ENCODE results near the gene NAT10. TPM values are rescaled to one million over a fixed set of nuclear protein-coding genes. Genes with fewer than 3 reads are reported as not detected.

Gene NAT10
- polyA plus RNA-seq, 1 experiment: 30.5 TPM

DNA sequence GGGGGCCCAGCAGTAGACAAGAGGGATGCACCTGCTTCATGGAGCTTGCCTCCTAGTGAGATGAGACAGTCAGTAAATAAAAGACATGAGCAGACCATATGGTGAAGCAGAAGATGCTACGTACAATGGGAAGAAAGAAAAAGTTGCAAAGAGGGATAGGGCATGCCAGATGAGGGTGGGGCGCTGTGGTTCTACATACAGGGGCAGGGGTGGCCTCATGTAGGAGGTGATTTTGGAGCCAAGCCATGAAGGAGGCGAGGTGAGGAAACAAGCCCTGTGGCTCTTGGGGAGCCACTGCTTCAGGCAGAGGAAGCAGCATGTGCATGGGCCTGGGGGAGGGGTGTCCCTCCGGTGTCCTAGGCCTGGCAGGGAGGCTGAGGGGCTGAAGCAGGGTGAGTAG lies 15.2 kb downstream of the NAT10 start:
- Histone ChIP-seq H3K27me3 (ENCODE audit: control insufficient read depth, insufficient read depth, low read length) (no peaks in the 10 kb centered on the region), H3K9me3 (ENCODE audit: control insufficient read depth, insufficient read depth, low read length) (no peaks in the 10 kb centered on the region), H3K27ac (ENCODE audit: low read depth, low read length) (no peak overlapping the region), H3K4me3 (ENCODE audit: low read depth, low read length) (no peak overlapping the region)
- no peak for DNase-seq (ENCODE audit: low read depth, low spot score)
- TF ChIP-seq, protein P1, sequence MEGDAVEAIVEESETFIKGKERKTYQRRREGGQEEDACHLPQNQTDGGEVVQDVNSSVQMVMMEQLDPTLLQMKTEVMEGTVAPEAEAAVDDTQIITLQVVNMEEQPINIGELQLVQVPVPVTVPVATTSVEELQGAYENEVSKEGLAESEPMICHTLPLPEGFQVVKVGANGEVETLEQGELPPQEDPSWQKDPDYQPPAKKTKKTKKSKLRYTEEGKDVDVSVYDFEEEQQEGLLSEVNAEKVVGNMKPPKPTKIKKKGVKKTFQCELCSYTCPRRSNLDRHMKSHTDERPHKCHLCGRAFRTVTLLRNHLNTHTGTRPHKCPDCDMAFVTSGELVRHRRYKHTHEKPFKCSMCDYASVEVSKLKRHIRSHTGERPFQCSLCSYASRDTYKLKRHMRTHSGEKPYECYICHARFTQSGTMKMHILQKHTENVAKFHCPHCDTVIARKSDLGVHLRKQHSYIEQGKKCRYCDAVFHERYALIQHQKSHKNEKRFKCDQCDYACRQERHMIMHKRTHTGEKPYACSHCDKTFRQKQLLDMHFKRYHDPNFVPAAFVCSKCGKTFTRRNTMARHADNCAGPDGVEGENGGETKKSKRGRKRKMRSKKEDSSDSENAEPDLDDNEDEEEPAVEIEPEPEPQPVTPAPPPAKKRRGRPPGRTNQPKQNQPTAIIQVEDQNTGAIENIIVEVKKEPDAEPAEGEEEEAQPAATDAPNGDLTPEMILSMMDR (IDR thresholded peaks at IDR 0.05; ENCODE audit: low read depth, low read length): no peak
- CTCF ChIA-PET: no interaction called here
- POLR2A ChIA-PET: no interaction called here

- POLR2A ChIA-PET: no interaction called here
- Histone ChIP-seq H3K27ac (ENCODE audit: low read depth, low read length) (peak overlapping the region; percentile 21), H3K27me3 (ENCODE audit: control insufficient read depth, insufficient read depth, low read length) (no peaks in the 10 kb centered on the region), H3K9me3 (ENCODE audit: control insufficient read depth, insufficient read depth, low read length) (no peaks in the 10 kb centered on the region), H3K4me3 (ENCODE audit: low read depth, low read length) (no peak overlapping the region)
- CTCF ChIA-PET: interaction anchor here (1.1 to 1.3 kb wide), 2 partner anchors 49 to 367 kb away, joined by 3 to 4 read pairs; no protein-coding TSS in a partner anchor
- DNase-seq (ENCODE audit: low read depth, low spot score): no peak
- TF ChIP-seq, protein P1 (IDR thresholded peaks at IDR 0.05; ENCODE audit: low read depth, low read length): no peak
Measured at GRCh38 chr11:34124885-34125668, 19.6 kb downstream of the NAT10 start.

DNA sequence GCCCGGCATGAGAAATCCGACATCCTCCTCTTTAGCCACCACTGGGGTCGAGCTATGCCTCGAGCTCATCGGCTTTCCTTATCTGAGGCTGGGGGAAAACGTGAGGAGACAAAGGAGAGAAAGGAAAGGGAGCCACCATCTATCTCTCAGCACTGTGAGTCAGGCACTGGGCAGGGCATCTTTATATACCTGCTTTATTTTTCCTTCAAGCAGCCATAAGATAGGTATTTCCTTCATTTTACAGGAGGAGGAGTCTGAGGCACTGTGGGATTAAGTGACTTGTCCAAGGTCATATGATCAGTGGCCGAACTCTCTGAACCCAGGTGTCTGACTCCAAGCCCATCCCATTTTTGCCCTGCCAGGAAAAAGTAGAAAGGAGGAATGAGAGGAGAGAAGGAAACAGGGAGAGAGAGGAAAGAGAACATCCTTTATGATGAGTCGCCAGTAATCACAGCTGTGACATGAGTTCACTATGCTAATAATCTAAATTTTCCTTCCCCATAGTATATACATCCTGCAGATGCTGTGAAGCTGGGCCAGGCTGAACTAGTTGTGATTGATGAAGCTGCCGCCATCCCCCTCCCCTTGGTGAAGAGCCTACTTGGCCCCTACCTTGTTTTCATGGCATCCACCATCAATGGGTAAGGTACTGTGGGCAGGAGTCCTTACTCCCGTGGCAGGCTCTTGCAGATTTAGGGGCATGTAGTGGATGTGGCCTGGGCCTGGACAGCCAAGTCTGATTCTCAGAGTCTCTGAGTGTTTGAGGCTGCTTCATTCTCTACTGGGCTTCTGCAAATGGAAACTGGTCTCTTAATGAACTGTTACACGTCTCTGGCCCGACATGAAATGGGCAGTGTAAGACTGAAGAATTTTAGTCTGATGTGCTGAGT lies 21.8 kb downstream of the NAT10 start:
- CTCF ChIA-PET: interaction anchor here (0.6 to 2.0 kb wide), 3 partner anchors 46 to 309 kb away, joined by 3 to 6 read pairs (median 3); no protein-coding TSS in a partner anchor
- H3K27ac ChIP-seq (ENCODE audit: low read depth, low read length): peak overlapping the region; percentile 68

GRCh38 chr11:34128824-34129223 lies 23.4 kb downstream of the NAT10 start:
- Histone ChIP-seq H3K27ac (ENCODE audit: low read depth, low read length) (no peak overlapping the region), H3K27me3 (ENCODE audit: control insufficient read depth, insufficient read depth, low read length) (no peaks in the 10 kb centered on the region), H3K4me3 (ENCODE audit: low read depth, low read length) (no peak overlapping the region), H3K9me3 (ENCODE audit: control insufficient read depth, insufficient read depth, low read length) (no peaks in the 10 kb centered on the region)
- ChIA-PET POLR2A (no interaction called here), CTCF (no interaction called here)
- no peak for DNase-seq (ENCODE audit: low read depth, low spot score)
- TF ChIP-seq, protein P1 (IDR thresholded peaks at IDR 0.05; ENCODE audit: low read depth, low read length): no peak

More for the DNA sequence above, 21.8 kb downstream of the NAT10 start:
- Histone ChIP-seq H3K9me3 (ENCODE audit: control insufficient read depth, insufficient read depth, low read length) (no peaks in the 10 kb centered on the region), H3K4me3 (ENCODE audit: low read depth, low read length) (no peak overlapping the region), H3K27me3 (ENCODE audit: control insufficient read depth, insufficient read depth, low read length) (no peaks in the 10 kb centered on the region)
- TF ChIP-seq, protein P1 (IDR thresholded peaks at IDR 0.05; ENCODE audit: low read depth, low read length): no peak
- DNase-seq (ENCODE audit: low read depth, low spot score): no peak
- POLR2A ChIA-PET: interaction anchor here (1.2 kb wide), 1 partner anchor 22 kb away, joined by 3 read pairs; the partner anchor contains the start of gene NAT10
